Spinal cord (tissue), 10 donors: ENCODE data around the gene PDK2. TPM values are rescaled to one million over a fixed set of nuclear protein-coding genes. Genes with fewer than 3 reads are reported as not detected.

Experiments
- DNase-seq, 6 donors: peaks; one replicate each; pipeline versions ENCODE4 v3.0.0 to v3.0.0-alpha.2; 2013 to 2015; ENCODE audit warnings: low spot score in 6 of 6, low read depth in 4 of 6
- H3K27ac ChIP-seq: one replicate; pipeline ENCODE4 v1.5.1; 2013; ENCODE audit warnings: low read depth, low read length, control low read depth
- H3K27me3 ChIP-seq: one replicate; pipeline ENCODE4 v1.6.1; 2013; ENCODE audit warnings: low read length; ENCODE audit not compliant: control insufficient read depth, insufficient read depth
- H3K36me3 ChIP-seq: one replicate; pipeline ENCODE4 v1.6.1; 2013; ENCODE audit warnings: low read length; ENCODE audit not compliant: control insufficient read depth, insufficient read depth
- H3K4me1 ChIP-seq: one replicate; pipeline ENCODE4 v1.6.1; 2013; ENCODE audit warnings: low read length; ENCODE audit not compliant: control insufficient read depth, insufficient read depth
- H3K4me3 ChIP-seq: one replicate; pipeline ENCODE4 v1.5.1; 2013; ENCODE audit warnings: low read depth, low read length, control low read depth
- H3K9me3 ChIP-seq: one replicate; pipeline ENCODE4 v1.6.1; 2013; ENCODE audit warnings: low read length; ENCODE audit not compliant: control insufficient read depth, insufficient read depth
- WGBS: methylation state at CpG from one replicate; pipeline ENCODE4 v1.1.5; 2013; ENCODE audit warnings: missing lambda C conversion rate; ENCODE audit not compliant: insufficient coverage; 5-methylcytosine and 5-hydroxymethylcytosine counted together
- polyA plus RNA-seq, 2 donors: library from polyadenylated mRNA; unstranded; fragments of 120-200 nt; gene quantifications; one replicate each; pipeline ENCODE4 v1.2.1, GENCODE V29; 2013; ENCODE audit not compliant: insufficient read length in 2 of 2
- total RNA-seq, 2 donors: library from RNA; depleted of rRNA in 1 of 2; stranded (reverse); fragments of 120-200 nt in 1 of 2; fragments of >200 nt in 1 of 2; gene quantifications; one replicate each; pipeline versions ENCODE4 v1.2.3 to v1.2.4, GENCODE V29; 2013 to 2014
- donor health status: healthy.

The PDK2 gene
- total and polyA plus RNA-seq, 4 donors: 14.7 to 56.1 (median 42.7) TPM

DNA sequence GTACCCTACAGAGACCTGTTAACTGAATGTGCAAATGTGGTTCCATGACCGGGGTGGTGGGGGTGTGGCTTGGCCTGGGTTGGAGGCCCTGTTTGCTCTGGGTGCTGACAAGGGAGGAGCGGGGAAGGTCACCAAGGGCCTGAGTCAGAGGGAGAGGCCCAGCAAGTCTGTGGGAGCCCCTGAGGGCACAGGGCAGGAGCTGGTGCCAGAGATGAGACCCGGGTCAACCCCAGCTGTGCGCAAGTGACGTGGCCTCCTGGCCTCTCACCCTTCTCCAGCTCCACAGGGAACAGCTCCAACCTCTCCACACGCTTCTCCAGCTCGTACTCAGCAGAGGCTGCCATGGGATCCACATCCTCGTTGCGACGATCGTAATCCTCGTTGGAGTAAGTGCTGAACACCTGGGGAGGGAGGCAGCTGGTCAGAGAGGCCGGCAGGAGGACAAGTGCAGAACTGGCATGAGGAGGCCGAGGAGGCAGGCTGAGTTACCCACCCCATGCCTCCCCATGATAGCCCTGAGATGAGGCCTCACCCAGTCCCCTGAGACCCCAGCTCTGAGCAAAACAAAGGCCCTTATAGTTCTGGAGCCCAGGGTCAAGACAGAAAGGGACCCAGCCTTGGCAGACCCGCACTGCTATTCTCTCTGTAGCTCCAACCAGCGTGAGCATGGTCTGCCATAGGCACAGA lies 49.8 kb downstream of the PDK2 start:
- Histone ChIP-seq H3K4me3 (no peak overlapping the region), H3K27me3 (no peaks in the 10 kb centered on the region), H3K4me1 (peaks cover 69% of the 10 kb centered on the region), H3K27ac (peak overlapping the region; percentile 57), H3K9me3 (no peaks in the 10 kb centered on the region), H3K36me3 (peaks cover 81% of the 10 kb centered on the region)
- WGBS: 79% methylated on average over 9 of the region's 16 CpGs
- DNase-seq: no peak

DNA sequence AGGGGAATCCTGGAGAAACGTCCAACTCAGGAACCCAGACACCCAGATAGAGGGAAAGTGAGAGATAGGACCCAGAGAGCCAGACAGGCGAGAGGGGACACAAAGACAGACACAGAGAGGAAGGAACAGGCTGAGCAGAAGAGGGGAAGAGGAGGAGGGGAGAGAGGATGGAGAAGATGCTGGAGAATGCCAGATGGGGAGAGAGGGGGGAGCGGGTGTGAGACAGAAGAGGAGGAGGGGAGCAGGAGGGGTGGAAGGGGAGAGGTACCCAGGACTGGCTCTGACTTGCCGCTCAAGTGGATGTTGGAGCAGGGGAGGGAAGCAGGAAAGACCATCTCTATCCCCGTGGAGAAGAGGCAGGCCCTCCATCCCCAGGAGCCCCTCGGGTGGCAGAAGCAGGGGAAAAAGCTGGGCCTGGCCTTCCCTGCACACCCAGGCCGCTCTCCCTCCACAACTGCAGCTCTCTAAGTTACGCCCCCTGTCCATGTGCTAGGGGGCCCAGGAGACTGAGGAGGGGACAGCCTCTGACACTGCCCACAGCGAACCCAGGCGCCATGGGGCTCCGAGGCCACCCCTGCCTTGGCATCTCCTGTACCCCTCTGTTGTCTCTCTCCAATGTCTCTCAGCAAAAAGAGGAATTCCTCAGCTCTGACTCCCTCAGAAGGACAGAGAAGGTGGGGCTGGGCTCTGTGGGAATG lies 50.5 kb downstream of the PDK2 start:
- 59% methylated on average over 8 of the region's 11 CpGs for WGBS
- H3K27me3 ChIP-seq: no peaks in the 10 kb centered on the region
- H3K4me3 ChIP-seq: no peak overlapping the region
- no peaks in the 10 kb centered on the region for H3K9me3 ChIP-seq
- peaks cover 62% of the 10 kb centered on the region for H3K4me1 ChIP-seq
- peaks cover 74% of the 10 kb centered on the region for H3K36me3 ChIP-seq
- DNase-seq: no peak
- H3K27ac ChIP-seq: peak overlapping the region; percentile 57

DNA sequence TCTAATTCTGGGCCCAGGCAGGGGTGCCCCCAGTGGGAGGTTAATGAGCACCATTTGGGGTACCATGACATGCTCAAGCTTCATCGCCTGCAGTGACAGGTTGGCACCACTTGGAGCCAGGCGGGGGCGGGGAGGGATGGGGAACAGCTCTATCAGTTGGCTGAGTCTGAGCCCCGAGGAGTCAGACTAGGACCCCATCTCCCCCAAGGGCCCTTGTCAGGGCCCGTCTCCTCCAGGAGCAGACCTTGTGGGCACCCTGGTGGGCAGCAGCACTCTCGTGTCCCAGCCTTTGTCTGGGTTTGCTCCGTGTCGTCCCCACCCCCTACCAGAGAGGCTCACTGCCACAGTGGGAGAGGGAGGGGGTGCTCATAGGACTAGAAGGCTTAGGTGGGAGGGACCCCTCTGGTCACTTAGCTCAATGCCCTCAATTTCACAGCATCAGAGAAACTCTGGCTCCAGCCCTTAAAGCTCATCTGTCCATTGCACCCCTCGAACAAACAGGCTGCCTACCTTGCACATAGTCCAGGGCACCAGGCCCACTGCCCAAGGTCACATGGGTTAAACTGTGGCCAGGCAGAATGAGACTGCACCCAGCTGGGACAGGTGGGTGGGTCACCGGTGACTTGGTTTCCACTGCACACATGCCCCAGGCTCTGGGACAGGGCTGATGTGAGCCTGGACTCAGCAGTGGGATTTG lies 51.2 kb downstream of the PDK2 start:
- H3K36me3 ChIP-seq: peaks cover 67% of the 10 kb centered on the region
- peak overlapping the region; percentile 57 for H3K27ac ChIP-seq
- no peaks in the 10 kb centered on the region for H3K27me3 ChIP-seq
- DNase-seq: no peak
- H3K4me3 ChIP-seq: no peak overlapping the region
- no peaks in the 10 kb centered on the region for H3K9me3 ChIP-seq
- peaks cover 64% of the 10 kb centered on the region for H3K4me1 ChIP-seq
- 64% methylated on average over 6 of the region's 10 CpGs for WGBS

DNA sequence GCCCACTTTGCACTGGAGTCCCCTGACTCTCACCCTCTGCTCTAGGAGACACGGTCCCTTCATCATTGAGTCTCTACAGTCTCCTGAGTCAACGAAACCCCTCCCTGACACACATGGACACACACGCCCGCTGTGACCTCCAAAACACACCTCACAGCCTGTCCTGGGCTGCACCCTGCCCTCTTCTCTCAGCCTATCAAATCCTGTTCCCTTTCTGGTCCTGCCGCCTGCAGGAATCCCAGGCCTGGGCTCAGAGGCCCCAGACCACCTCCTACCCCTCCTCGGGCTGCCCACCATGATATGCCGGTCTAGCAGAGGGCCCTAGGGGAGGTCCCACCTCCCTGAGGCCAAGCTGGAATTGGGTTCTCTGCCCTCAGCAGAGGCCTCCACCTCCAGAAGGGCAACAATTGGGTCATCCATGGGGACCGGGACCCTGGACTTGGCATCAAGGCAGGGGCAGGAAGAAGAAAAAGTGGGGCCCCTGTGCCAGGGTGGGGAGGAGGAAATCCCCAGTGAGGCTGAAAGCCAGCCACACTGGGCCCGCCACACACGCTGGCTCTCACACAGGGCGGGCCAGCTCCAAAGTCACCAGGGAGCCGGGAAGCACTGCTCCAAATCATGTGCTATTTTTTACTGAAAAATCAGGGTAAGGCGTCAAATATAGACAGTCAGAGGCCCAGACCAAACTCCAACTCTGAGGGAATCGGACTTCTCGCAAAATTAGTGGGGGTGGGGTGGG lies 51.9 kb downstream of the PDK2 start:
- H3K4me1 ChIP-seq: peaks cover 71% of the 10 kb centered on the region

DNA sequence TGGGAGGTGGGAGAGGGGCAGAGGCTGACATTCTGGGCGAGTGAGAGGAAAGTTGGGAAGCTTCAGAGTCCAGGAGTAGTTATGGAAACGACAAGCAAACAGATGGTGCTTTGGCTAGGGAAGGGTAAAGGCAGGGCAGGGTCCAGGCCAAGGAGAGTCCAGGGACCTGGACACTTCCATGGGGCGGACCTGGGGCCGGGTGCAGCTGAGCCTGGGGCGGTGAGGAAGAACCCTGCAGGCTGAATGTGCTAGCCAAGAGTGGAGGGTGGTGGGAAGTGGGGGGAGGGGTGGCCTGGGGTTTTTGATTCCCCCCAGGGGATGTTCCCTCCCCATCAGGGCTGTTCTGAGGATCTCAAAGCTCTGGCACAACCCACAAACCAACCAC lies 52.7 kb downstream of the PDK2 start:
- Histone ChIP-seq H3K36me3 (peaks cover 52% of the 10 kb centered on the region), H3K4me3 (peak overlapping the region; percentile 72), H3K9me3 (no peaks in the 10 kb centered on the region), H3K4me1 (peaks cover 72% of the 10 kb centered on the region), H3K27me3 (no peaks in the 10 kb centered on the region), H3K27ac (peak overlapping the region; percentile 76)
- peak in 1 of 6 donors; percentile 52 for DNase-seq
- WGBS: 14% methylated on average over 4 of the region's 5 CpGs

More for the DNA sequence above, 51.9 kb downstream of the PDK2 start:
- Histone ChIP-seq H3K27ac (peak overlapping the region; percentile 76), H3K9me3 (no peaks in the 10 kb centered on the region), H3K27me3 (no peaks in the 10 kb centered on the region), H3K4me3 (peak overlapping the region; percentile 72), H3K36me3 (peaks cover 60% of the 10 kb centered on the region)
- 53% methylated on average over 8 of the region's 15 CpGs for WGBS
- DNase-seq: no peak

DNA sequence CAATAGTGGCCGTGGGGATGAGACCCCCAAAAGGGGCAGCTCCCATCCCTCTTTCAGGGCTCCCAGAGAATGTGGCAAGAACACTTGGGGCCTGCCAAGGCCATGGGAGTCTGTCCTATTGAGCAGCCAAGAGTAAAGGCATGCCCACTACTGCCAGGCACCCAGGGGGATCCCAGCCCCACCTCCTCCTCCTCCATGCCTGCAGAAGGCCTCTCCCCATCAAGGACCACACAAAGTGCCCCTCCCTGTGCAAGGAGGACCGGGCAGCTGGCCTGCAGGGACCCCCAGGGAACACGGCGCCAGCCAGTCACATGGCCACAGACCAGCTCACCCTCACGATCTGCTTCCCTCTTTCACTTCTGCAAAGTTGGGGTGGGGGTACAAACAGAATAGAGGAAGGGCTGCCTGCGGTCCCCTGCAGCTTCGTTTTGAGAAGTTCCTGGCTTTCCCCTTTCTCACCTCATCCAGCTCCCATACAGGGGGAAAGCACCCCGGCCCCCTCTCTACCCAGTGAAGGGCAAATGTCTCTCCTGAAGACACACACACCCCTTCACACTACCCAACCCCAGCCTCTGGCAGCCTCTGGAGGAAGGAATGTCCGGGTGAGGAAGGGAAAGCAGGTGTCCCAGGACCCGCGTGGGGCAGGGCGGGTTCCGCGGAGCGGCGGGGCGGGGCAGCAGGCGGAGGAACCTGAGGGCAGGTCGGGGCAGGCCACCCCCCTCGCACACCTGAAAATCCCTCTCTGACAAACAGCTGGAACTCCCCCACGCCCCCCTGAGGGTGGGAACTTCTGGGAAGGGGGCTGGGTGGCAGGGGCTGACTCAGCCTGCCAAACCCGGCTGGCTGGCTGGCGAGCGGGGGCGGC lies 53.3 kb downstream of the PDK2 start:
- Histone ChIP-seq H3K9me3 (no peaks in the 10 kb centered on the region), H3K4me3 (peak overlapping the region; percentile 72), H3K36me3 (peaks cover 46% of the 10 kb centered on the region), H3K27ac (peak overlapping the region; percentile 76), H3K4me1 (peaks cover 74% of the 10 kb centered on the region), H3K27me3 (no peaks in the 10 kb centered on the region)
- peak in 2 of 6 donors; percentile 49 to 64 for DNase-seq
- WGBS: 0% methylated on average over 11 of the region's 25 CpGs

DNA sequence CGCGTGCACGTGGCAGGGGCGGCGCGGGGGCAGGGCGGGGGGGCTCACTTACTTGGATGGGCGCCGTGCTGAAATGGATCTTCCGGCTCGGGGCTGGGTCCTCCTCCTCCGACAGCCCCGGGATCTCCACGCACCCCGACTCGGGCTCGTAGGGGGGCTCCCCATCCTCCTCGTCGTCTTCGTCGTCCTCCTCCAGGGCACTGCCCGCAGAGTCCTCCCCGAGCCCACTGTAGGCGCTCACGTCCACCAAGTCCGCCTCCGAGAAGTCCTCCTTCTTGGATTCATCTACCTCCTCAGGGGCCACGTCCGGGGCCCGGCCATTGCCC lies 53.9 kb downstream of the PDK2 start:
- no peaks in the 10 kb centered on the region for H3K9me3 ChIP-seq
- no peaks in the 10 kb centered on the region for H3K27me3 ChIP-seq
- DNase-seq: peak in 1 of 6 donors; percentile 56
- H3K4me1 ChIP-seq: peaks cover 73% of the 10 kb centered on the region
- WGBS: under 1% methylated on average over 30 of the region's 30 CpGs
- H3K27ac ChIP-seq: peak overlapping the region; percentile 67
- peak overlapping the region; percentile 72 for H3K4me3 ChIP-seq
- H3K36me3 ChIP-seq: peaks cover 40% of the 10 kb centered on the region

DNA sequence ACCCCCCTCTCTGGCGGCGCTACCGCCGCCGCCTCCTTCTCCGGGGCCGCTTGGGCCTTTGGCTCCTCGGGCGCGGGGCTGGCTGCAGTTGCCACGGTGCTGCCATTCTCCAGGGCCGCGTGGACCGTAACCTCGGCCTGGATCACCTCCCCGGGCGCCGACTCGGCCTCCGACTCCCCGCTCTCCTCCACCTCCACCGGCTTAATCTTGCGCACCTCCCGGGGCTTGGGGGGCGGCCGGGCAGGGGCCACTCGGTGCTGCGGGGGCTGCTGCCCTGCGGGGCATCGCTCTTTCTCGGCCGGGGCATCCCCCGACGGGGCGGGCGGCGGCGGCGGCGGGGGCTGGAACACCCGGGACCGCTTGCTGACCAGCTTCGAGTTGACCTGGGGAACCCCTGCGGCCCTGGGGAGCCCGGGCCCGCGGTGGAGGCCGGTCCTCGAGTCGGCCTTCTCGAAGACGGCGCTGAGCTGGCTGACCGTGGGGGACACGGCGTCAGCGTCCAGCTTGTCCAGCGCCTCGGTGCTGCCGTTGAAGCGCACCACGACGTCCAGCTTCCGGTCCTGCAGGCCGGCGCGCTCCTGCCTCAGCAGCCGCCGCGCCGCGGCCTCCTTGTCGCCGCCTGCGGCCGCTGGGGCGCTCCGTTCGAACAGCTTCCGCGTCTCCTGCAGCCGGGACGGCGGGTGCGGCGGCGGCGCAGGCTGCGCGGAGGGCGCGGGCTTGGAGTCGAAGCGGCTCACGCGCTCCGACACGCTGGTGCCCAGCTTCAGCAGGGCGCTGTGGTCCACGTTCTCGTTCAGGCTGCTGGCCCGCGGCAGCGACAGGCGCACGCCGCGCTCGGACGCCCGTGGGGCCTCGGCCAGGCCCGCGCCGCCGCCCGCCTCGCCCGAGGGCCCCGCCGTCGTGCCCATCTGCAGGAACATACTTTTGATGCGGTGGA lies 54.5 kb downstream of the PDK2 start:
- H3K4me3 ChIP-seq: peak overlapping the region; percentile 72
- H3K9me3 ChIP-seq: no peaks in the 10 kb centered on the region
- under 1% methylated on average over 123 of the region's 123 CpGs for WGBS
- DNase-seq: peak in 2 of 6 donors; percentile 39 to 66
- H3K27ac ChIP-seq: peak overlapping the region; percentile 67
- peaks cover 34% of the 10 kb centered on the region for H3K36me3 ChIP-seq
- peaks cover 66% of the 10 kb centered on the region for H3K4me1 ChIP-seq
- no peaks in the 10 kb centered on the region for H3K27me3 ChIP-seq
